Measurements from ENCODE around the gene KCNQ4. TPM values are rescaled to one million over a fixed set of nuclear protein-coding genes. Genes with fewer than 3 reads are reported as not detected.

Gene KCNQ4
- total and polyA plus RNA-seq, 10 of the 15 experiments (the other 5 are each of a cell fraction or from before 2014, with no cell fraction given): 0.04 to 0.18 (median 0.08) TPM; not detected in 2

GRCh38 chr1:40819101-40819500 is 35.5 kb downstream of the KCNQ4 start:
- no peak overlapping the region for H2AFZ ChIP-seq (ENCODE audit: control insufficient read depth, low read depth, low read length)
- SMC1A ChIA-PET (ENCODE audit: uncharacterized antibody, unreplicated experiment): no interaction called here
- POLR2A ChIA-PET: no interaction called here
- in situ Hi-C loops (cut with MboI): no loop called here
- CTCF ChIA-PET: no interaction called here
- H4K20me1 ChIP-seq (ENCODE audit: control insufficient read depth, insufficient read depth): no peaks in the 10 kb centered on the region
- 83% methylated on average over 14 of the region's 26 CpGs for WGBS (ENCODE audit: insufficient coverage, insufficient replicate concordance, low lambda C conversion rate, missing lambda C conversion rate)
- H3K79me2 ChIP-seq (ENCODE audit: control insufficient read depth, insufficient read depth, low read length): no peaks in the 10 kb centered on the region
- H3K9me3 ChIP-seq (replicated peaks; ENCODE audit: control insufficient read depth, insufficient read depth, low read length): no peaks in the 10 kb centered on the region
- DNase-seq (ENCODE audit: low read depth, low spot score) (no peak), ATAC-seq (no peak), FAIRE-seq (no peak)
- peak overlapping the region; percentile 96; the same call in 1 of the 2 replicates for H3K4me2 ChIP-seq (ENCODE audit: control insufficient read depth, insufficient read depth)
- H3K4me3 ChIP-seq: no peak overlapping the region; the same call in 1 of the 2 replicates
- intact Hi-C loops (cut with micrococcal nuclease; ENCODE audit: unreplicated experiment): no loop called here
- peaks cover 4% of the 10 kb centered on the region; the same call in 1 of the 2 replicates for H3K4me1 ChIP-seq (ENCODE audit: control insufficient read depth, insufficient read depth, low read length)
- no TSS peak for BruUV-seq (replicated peaks)
- H3K36me3 ChIP-seq (ENCODE audit: control insufficient read depth in 2 of 2, insufficient read depth in 2 of 2, low read length in 1 of 2): no peaks in the 10 kb centered on the region
- no peak overlapping the region for H3K9ac ChIP-seq (ENCODE audit: control insufficient read depth, insufficient read depth, low read length)
- RAD21 ChIA-PET (ENCODE audit: unreplicated experiment): no interaction called here
- no peak overlapping the region for H3K27ac ChIP-seq (ENCODE audit: control insufficient read depth, insufficient read depth)
- no peaks in the 10 kb centered on the region; a peak in 1 of 4 replicates for H3K27me3 ChIP-seq (replicated peaks in 1 of 2; ENCODE audit: control insufficient read depth in 2 of 2, insufficient read depth in 2 of 2, low read length in 1 of 2)
- no peak for TF ChIP-seq IRF4 (IDR thresholded peaks at IDR 0.05; ENCODE audit: low read depth, low read length)
- no peak for TF ChIP-seq ZBED1 (IDR thresholded peaks at IDR 0.05; ENCODE audit: borderline replicate concordance)
- TF ChIP-seq, protein P1, sequence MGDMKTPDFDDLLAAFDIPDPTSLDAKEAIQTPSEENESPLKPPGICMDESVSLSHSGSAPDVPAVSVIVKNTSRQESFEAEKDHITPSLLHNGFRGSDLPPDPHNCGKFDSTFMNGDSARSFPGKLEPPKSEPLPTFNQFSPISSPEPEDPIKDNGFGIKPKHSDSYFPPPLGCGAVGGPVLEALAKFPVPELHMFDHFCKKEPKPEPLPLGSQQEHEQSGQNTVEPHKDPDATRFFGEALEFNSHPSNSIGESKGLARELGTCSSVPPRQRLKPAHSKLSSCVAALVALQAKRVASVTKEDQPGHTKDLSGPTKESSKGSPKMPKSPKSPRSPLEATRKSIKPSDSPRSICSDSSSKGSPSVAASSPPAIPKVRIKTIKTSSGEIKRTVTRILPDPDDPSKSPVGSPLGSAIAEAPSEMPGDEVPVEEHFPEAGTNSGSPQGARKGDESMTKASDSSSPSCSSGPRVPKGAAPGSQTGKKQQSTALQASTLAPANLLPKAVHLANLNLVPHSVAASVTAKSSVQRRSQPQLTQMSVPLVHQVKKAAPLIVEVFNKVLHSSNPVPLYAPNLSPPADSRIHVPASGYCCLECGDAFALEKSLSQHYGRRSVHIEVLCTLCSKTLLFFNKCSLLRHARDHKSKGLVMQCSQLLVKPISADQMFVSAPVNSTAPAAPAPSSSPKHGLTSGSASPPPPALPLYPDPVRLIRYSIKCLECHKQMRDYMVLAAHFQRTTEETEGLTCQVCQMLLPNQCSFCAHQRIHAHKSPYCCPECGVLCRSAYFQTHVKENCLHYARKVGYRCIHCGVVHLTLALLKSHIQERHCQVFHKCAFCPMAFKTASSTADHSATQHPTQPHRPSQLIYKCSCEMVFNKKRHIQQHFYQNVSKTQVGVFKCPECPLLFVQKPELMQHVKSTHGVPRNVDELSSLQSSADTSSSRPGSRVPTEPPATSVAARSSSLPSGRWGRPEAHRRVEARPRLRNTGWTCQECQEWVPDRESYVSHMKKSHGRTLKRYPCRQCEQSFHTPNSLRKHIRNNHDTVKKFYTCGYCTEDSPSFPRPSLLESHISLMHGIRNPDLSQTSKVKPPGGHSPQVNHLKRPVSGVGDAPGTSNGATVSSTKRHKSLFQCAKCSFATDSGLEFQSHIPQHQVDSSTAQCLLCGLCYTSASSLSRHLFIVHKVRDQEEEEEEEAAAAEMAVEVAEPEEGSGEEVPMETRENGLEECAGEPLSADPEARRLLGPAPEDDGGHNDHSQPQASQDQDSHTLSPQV (IDR thresholded peaks at IDR 0.05): no peak
- no peak for TF ChIP-seq RBBP5 (conservative IDR thresholded peaks at IDR 0.05)
- TF ChIP-seq, protein P2, sequence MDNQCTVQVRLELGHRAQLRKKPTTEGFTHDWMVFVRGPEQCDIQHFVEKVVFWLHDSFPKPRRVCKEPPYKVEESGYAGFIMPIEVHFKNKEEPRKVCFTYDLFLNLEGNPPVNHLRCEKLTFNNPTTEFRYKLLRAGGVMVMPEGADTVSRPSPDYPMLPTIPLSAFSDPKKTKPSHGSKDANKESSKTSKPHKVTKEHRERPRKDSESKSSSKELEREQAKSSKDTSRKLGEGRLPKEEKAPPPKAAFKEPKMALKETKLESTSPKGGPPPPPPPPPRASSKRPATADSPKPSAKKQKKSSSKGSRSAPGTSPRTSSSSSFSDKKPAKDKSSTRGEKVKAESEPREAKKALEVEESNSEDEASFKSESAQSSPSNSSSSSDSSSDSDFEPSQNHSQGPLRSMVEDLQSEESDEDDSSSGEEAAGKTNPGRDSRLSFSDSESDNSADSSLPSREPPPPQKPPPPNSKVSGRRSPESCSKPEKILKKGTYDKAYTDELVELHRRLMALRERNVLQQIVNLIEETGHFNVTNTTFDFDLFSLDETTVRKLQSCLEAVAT (IDR thresholded peaks at IDR 0.05): no peak
- TF ChIP-seq RELA (IDR thresholded peaks at IDR 0.05; ENCODE audit: borderline replicate concordance, partially characterized antibody): no peak
- TF ChIP-seq, protein P3, sequence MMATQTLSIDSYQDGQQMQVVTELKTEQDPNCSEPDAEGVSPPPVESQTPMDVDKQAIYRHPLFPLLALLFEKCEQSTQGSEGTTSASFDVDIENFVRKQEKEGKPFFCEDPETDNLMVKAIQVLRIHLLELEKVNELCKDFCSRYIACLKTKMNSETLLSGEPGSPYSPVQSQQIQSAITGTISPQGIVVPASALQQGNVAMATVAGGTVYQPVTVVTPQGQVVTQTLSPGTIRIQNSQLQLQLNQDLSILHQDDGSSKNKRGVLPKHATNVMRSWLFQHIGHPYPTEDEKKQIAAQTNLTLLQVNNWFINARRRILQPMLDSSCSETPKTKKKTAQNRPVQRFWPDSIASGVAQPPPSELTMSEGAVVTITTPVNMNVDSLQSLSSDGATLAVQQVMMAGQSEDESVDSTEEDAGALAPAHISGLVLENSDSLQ (IDR thresholded peaks at IDR 0.05): no peak
- no peak for TF ChIP-seq IRF5 (IDR thresholded peaks at IDR 0.05; ENCODE audit: borderline replicate concordance)
- TF ChIP-seq BCL3 (IDR thresholded peaks at IDR 0.05; ENCODE audit: borderline replicate concordance, insufficient read depth, low read depth, low read length, poor library complexity, severe bottlenecking): no peak
- TF ChIP-seq SMC3 (IDR thresholded peaks at IDR 0.05; ENCODE audit: borderline replicate concordance, low read length): no peak
- no peak for TF ChIP-seq PAX8 (IDR thresholded peaks at IDR 0.05)
- no peak for TF ChIP-seq ATF7 (IDR thresholded peaks at IDR 0.05; ENCODE audit: low read depth)
- no peak for TF ChIP-seq TARDBP (IDR thresholded peaks at IDR 0.05; ENCODE audit: borderline replicate concordance)

All from GM12878 (cell line).